Keratinocyte (primary cell): ENCODE measurements around the gene CRLF1. TPM values are rescaled to one million over a fixed set of nuclear protein-coding genes. Genes with fewer than 3 reads are reported as not detected.

Experiments used
- DNase-seq: peaks from one replicate; pipeline ENCODE4 v3.0.0-alpha.2; 2011; ENCODE audit warnings: low read depth, missing footprints, low spot score
- FAIRE-seq: peaks from 2 replicates; lab custom pipeline; 2011; peaks lifted over from hg19 to GRCh38; lab: Jason Lieb, UNC
- H2AFZ ChIP-seq: 2 replicates; pipeline ENCODE4 v1.6.0; 2012; ENCODE audit warnings: low read length, control low read depth, inconsistent platforms; ENCODE audit not compliant: control insufficient read depth
- H3K27ac ChIP-seq: 2 replicates; pipeline ENCODE4 v1.5.1; 2011; ENCODE audit warnings: low read length; ENCODE audit not compliant: control insufficient read depth, insufficient read depth
- H3K27me3 ChIP-seq: 3 replicates; pipeline ENCODE4 v1.6.0; 2011; ENCODE audit warnings: low read length; ENCODE audit not compliant: control insufficient read depth, insufficient read depth; ENCODE audit errors: extremely low read depth
- H3K36me3 ChIP-seq, 2 experiments: 2 replicates in 1 of 2; 3 replicates in 1 of 2; pipeline ENCODE4 v1.5.1; 2011; ENCODE audit warnings: low read length in 2 of 2, mild to moderate bottlenecking in 1 of 2; ENCODE audit not compliant: control insufficient read depth in 2 of 2, insufficient read depth in 2 of 2; ENCODE audit errors: extremely low read depth in 1 of 2
- H3K4me1 ChIP-seq: 3 replicates; pipeline ENCODE4 v1.5.1; 2011; ENCODE audit warnings: low read length; ENCODE audit not compliant: control insufficient read depth, insufficient read depth; ENCODE audit errors: extremely low read depth
- H3K4me2 ChIP-seq: 3 replicates; pipeline ENCODE4 v1.6.0; 2011; ENCODE audit warnings: low read depth, low read length; ENCODE audit not compliant: control insufficient read depth, insufficient read depth; ENCODE audit errors: extremely low read depth
- H3K4me3 ChIP-seq, 3 experiments: fragments of 200-600 bp in 1 of 3; sonication (generic) in 1 of 3; 2 replicates in 2 of 3; 3 replicates in 1 of 3; pipeline ENCODE4 v1.5.1; 2011 to 2016; ENCODE audit warnings: low read length in 3 of 3, mild to moderate bottlenecking in 3 of 3, control low read depth in 2 of 3, inconsistent platforms in 1 of 3, low read depth in 1 of 3, mixed read lengths in 1 of 3, mixed run types in 1 of 3, moderate library complexity in 1 of 3; ENCODE audit not compliant: control insufficient read depth in 2 of 3, insufficient read depth in 2 of 3; ENCODE audit errors: extremely low read depth in 1 of 3
- H3K79me2 ChIP-seq: 2 replicates; pipeline ENCODE4 v1.6.0; 2012; ENCODE audit warnings: low read length; ENCODE audit not compliant: control insufficient read depth, insufficient read depth
- H3K9ac ChIP-seq: 3 replicates; pipeline ENCODE4 v1.6.0; 2011; ENCODE audit warnings: low read length; ENCODE audit not compliant: control insufficient read depth, insufficient read depth; ENCODE audit errors: extremely low read depth
- H3K9me1 ChIP-seq: 3 replicates; pipeline ENCODE4 v1.6.0; 2011; ENCODE audit warnings: low read length; ENCODE audit not compliant: control insufficient read depth, insufficient read depth; ENCODE audit errors: extremely low read depth
- H3K9me3 ChIP-seq: 2 replicates; pipeline ENCODE4 v1.5.1; 2012; ENCODE audit warnings: low read depth, low read length; ENCODE audit not compliant: control insufficient read depth
- H4K20me1 ChIP-seq: 3 replicates; pipeline ENCODE4 v1.6.0; 2011; ENCODE audit warnings: low read length; ENCODE audit not compliant: control insufficient read depth, insufficient read depth; ENCODE audit errors: extremely low read depth
- EZH2 ChIP-seq: IDR thresholded peaks from one replicate; pipeline ENCODE4 v1.6.1; 2012; ENCODE audit warnings: inconsistent platforms, mild to moderate bottlenecking, low read length, moderate library complexity
- dilution Hi-C: fragments of 300-500 bp; cut with MboI; formaldehyde crosslinking; loops from one replicate; pipeline ENCODE4 v1.7.0; 2020; ENCODE audit warnings: low sequenced_read_pairs; ENCODE audit not compliant: extremely low pct_ligation_motif_present
- polyA plus RNA-seq, 5 experiments: library from polyadenylated mRNA; depleted of rRNA in 3 of 5; stranded (reverse) in 3 of 5; stranded (forward) in 1 of 5; unstranded in 1 of 5; fragments of >200 nt; gene quantifications; 1 replicate in 1 of 5; 2 replicates in 3 of 5; 3 replicates in 1 of 5; pipeline versions ENCODE4 v1.2.1 to v1.2.3, GENCODE V29; 2011 to 2012; ENCODE audit warnings: missing spikeins in 2 of 5, low read depth in 1 of 5, low replicate concordance in 1 of 5
- TF ChIP-seq, protein P1 (sequence below), 3 experiments: IDR thresholded peaks in 1 of 3; conservative IDR thresholded peaks in 1 of 3; optimal IDR thresholded peaks in 1 of 3; 2 replicates in 2 of 3; 3 replicates in 1 of 3; pipeline versions ENCODE3 to v1.5.1; 2011; ENCODE audit warnings: low read length in 3 of 3, mild to moderate bottlenecking in 3 of 3, moderate library complexity in 2 of 3, control low read depth in 1 of 3, inconsistent platforms in 1 of 3; ENCODE audit not compliant: insufficient read depth in 2 of 3; ENCODE audit errors: extremely low read depth in 1 of 3

The CRLF1 gene
- polyA plus RNA-seq, 1 donor (not counting 4 experiments of a cell fraction or from before 2014, with no cell fraction given), result 0.20 TPM

DNA sequence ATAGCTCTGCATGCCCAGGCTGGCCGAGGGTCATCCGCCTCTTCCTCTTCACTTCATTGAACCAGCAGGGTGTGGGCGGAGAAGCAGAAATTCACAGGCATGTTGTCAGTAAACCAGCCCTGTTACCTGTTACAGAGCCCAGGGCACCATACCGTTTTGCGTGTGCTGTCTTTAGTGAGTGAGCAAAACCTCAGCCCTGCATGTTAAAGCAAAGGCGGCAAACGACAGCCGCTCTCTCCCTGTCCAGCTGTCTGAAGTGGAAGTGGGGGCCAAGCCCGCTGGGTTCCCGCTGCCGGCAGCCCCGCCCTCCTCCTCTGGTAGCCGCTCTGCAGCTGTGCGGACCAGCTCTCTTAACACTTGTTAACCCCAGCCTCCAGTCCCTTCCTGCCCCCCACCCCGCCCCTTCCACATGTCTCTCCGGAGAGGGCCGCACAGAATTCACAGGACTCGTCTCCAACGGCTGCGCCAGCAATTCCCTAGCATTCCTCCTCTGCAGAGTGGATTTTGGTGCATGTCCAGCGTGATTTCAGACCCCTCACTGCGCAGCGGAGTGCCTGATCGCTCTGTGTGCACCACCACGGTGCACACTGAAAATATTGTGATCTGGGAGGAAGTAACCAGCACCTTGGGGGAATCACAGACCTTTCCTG is 42.9 kb upstream of the CRLF1 start:
- dilution Hi-C loops, result no loop called here
- Histone ChIP-seq H2AFZ (no peak overlapping the region), H3K9me3 (no peaks in the 10 kb centered on the region), H3K9me1 (no peaks in the 10 kb centered on the region), H4K20me1 (no peaks in the 10 kb centered on the region), H3K27me3 (no peaks in the 10 kb centered on the region), H3K36me3 (no peaks in the 10 kb centered on the region), H3K4me2 (no peak overlapping the region), H3K4me3 (no peak overlapping the region), H3K4me1 (peaks cover 3% of the 10 kb centered on the region), H3K27ac (no peak overlapping the region), H3K79me2 (no peaks in the 10 kb centered on the region), H3K9ac (no peak overlapping the region)
- no peak for TF ChIP-seq EZH2
- TF ChIP-seq, protein P1, sequence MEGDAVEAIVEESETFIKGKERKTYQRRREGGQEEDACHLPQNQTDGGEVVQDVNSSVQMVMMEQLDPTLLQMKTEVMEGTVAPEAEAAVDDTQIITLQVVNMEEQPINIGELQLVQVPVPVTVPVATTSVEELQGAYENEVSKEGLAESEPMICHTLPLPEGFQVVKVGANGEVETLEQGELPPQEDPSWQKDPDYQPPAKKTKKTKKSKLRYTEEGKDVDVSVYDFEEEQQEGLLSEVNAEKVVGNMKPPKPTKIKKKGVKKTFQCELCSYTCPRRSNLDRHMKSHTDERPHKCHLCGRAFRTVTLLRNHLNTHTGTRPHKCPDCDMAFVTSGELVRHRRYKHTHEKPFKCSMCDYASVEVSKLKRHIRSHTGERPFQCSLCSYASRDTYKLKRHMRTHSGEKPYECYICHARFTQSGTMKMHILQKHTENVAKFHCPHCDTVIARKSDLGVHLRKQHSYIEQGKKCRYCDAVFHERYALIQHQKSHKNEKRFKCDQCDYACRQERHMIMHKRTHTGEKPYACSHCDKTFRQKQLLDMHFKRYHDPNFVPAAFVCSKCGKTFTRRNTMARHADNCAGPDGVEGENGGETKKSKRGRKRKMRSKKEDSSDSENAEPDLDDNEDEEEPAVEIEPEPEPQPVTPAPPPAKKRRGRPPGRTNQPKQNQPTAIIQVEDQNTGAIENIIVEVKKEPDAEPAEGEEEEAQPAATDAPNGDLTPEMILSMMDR (optimal IDR thresholded peaks at IDR 0.05 in 1 of 3, IDR thresholded peaks at IDR 0.05 in 1 of 3, conservative IDR thresholded peaks at IDR 0.05 in 1 of 3; ENCODE audit: extremely low read depth in 1 of 3, insufficient read depth in 2 of 3, low read length in 3 of 3), result no peak
- DNase-seq (no peak), FAIRE-seq (no peak)

DNA sequence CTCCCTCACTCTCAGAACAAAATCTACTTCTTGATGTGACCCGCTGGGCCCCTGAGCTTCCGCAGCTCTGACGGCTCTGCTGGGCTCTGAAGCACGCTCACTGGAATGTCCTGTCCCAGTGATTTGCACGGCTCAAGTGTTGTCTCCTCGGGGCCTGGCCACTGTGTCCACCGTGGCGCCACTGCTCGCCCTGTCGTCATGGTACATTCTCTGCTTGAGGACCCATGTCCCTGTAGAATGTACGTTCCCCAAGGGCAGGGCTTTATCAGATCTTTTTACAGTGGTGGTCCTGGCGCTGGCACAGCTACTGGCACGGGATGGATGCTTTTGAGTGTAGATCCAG is 42.3 kb upstream of the CRLF1 start:
- H3K4me1 ChIP-seq, result peaks cover 3% of the 10 kb centered on the region
- FAIRE-seq, result no peak
- no peak for DNase-seq
- H3K4me3 ChIP-seq, result no peak overlapping the region
- no peak overlapping the region for H3K4me2 ChIP-seq
- H3K9me3 ChIP-seq, result peaks cover 4% of the 10 kb centered on the region
- H2AFZ ChIP-seq, result no peak overlapping the region
- TF ChIP-seq EZH2, result no peak
- TF ChIP-seq, protein P1 (optimal IDR thresholded peaks at IDR 0.05 in 1 of 3, IDR thresholded peaks at IDR 0.05 in 1 of 3, conservative IDR thresholded peaks at IDR 0.05 in 1 of 3; ENCODE audit: extremely low read depth in 1 of 3, insufficient read depth in 2 of 3, low read length in 3 of 3), result no peak
- H3K79me2 ChIP-seq, result no peaks in the 10 kb centered on the region
- no peaks in the 10 kb centered on the region for H3K27me3 ChIP-seq
- H3K36me3 ChIP-seq, result no peaks in the 10 kb centered on the region
- H3K9ac ChIP-seq, result no peak overlapping the region
- dilution Hi-C loops, result no loop called here
- H3K27ac ChIP-seq, result no peak overlapping the region
- H3K9me1 ChIP-seq, result no peaks in the 10 kb centered on the region
- H4K20me1 ChIP-seq, result no peaks in the 10 kb centered on the region
